SH-SY5Y (cell line): ENCODE measurements around the gene RYR1.

Experiments
- GATA2 ChIP-seq: IDR thresholded peaks from 2 replicates; pipeline ENCODE4 v1.6.1; 2011; ENCODE audit warnings: mild to moderate bottlenecking, low read depth, low read length
- GATA3 ChIP-seq: IDR thresholded peaks from 2 replicates; pipeline ENCODE4 v1.6.1; 2011; ENCODE audit warnings: low read depth, mild to moderate bottlenecking, low read length, moderate library complexity

DNA sequence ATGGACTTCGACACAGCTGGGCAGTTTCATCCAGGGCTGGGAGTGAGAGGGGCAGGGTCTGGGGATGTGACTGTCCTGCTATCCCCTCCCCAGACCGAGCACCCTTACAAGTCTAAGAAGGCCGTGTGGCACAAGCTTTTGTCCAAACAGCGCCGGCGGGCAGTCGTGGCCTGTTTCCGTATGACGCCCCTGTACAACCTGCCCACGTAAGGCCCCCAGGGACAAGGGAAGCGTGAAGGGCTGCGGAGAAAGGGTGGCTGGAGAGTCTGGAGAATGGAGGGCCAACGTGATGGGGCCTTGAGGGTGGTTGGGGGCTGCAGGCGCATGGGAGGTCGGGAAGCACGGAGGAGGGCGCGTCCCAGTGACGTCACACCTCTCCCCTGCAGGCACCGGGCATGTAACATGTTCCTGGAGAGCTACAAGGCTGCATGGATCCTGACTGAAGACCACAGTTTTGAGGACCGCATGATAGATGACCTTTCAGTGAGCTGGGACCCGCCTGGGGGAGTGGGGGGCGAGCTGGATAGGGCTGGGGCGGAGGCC, 94.8 kb downstream of the RYR1 start:
- no peak for TF ChIP-seq GATA3
- TF ChIP-seq GATA2: no peak
